Measurements from ENCODE around the gene SGCD. TPM values are rescaled to one million over a fixed set of nuclear protein-coding genes. Genes with fewer than 3 reads are reported as not detected.

SGCD gene
- total and polyA plus RNA-seq, 10 donors: 0.26 to 5.3 (median 1.3) TPM

GRCh38 chr5:156584871-156585270 is 257.9 kb downstream of the SGCD start:
- Histone ChIP-seq H3K27me3 (replicated peaks in 1 of 7) (peaks cover 0 to 9% (median 0%) of the 10 kb centered on the region in 7 donors), H3K4me1 (no peaks in the 10 kb centered on the region), H3K27ac (no peak overlapping the region), H3K36me3 (no peaks in the 10 kb centered on the region), H3K9me3 (peaks cover 0 to 18% (median 7%) of the 10 kb centered on the region in 8 donors), H3K4me3 (no peak overlapping the region)
- DNase-seq: no peak
- intact Hi-C loops (cut with DNase I; ENCODE audit: low total_unique reads): no loop called here
- TF ChIP-seq CTCF (IDR thresholded peaks at IDR 0.05 in 8 of 11, conservative IDR thresholded peaks at IDR 0.05 in 3 of 11) (no peak), POLR2A (IDR thresholded peaks at IDR 0.05) (no peak), POLR2AphosphoS5 (IDR thresholded peaks at IDR 0.05) (no peak)

GRCh38 chr5:156585999-156586398 is 259.0 kb downstream of the SGCD start:
- Histone ChIP-seq H3K27me3 (replicated peaks in 1 of 7) (peaks cover 0 to 14% (median 0%) of the 10 kb centered on the region in 7 donors), H3K27ac (no peak overlapping the region), H3K4me1 (no peaks in the 10 kb centered on the region), H3K9me3 (peaks cover 0 to 9% (median 2%) of the 10 kb centered on the region in 8 donors), H3K4me3 (no peak overlapping the region), H3K36me3 (no peaks in the 10 kb centered on the region)
- intact Hi-C loops (cut with DNase I; ENCODE audit: low total_unique reads): no loop called here
- 77 to 90% (median 79%) methylated on average over 4 of the region's 4 CpGs for WGBS, 5 donors
- TF ChIP-seq POLR2AphosphoS5 (IDR thresholded peaks at IDR 0.05) (no peak), CTCF (IDR thresholded peaks at IDR 0.05 in 8 of 11, conservative IDR thresholded peaks at IDR 0.05 in 3 of 11) (no peak), POLR2A (IDR thresholded peaks at IDR 0.05) (no peak)
- no peak for DNase-seq

- Histone ChIP-seq H3K4me3 (no peak overlapping the region), H3K36me3 (no peaks in the 10 kb centered on the region), H3K9me3 (no peaks in the 10 kb centered on the region), H3K27me3 (replicated peaks in 1 of 7) (peaks cover 0 to 6% (median 0%) of the 10 kb centered on the region in 7 donors), H3K27ac (no peak overlapping the region), H3K4me1 (no peaks in the 10 kb centered on the region)
- TF ChIP-seq POLR2AphosphoS5 (IDR thresholded peaks at IDR 0.05) (no peak), POLR2A (IDR thresholded peaks at IDR 0.05) (no peak), CTCF (IDR thresholded peaks at IDR 0.05 in 8 of 11, conservative IDR thresholded peaks at IDR 0.05 in 3 of 11) (no peak)
- DNase-seq: no peak
- intact Hi-C loops (cut with DNase I; ENCODE audit: low total_unique reads): no loop called here
- WGBS, 5 donors: 35 to 45% (median 42%) methylated on average over 2 of the region's 2 CpGs
Measured at GRCh38 chr5:156587012-156587411, 260.0 kb downstream of the SGCD start.

- Histone ChIP-seq H3K9me3 (no peaks in the 10 kb centered on the region), H3K36me3 (no peaks in the 10 kb centered on the region), H3K4me3 (no peak overlapping the region), H3K4me1 (no peaks in the 10 kb centered on the region), H3K27me3 (replicated peaks in 1 of 7) (peaks cover 0 to 6% (median 0%) of the 10 kb centered on the region in 7 donors), H3K27ac (no peak overlapping the region)
- WGBS, 5 donors: 65 to 93% (median 74%) methylated on average over 2 of the region's 2 CpGs
- no peak for DNase-seq
- TF ChIP-seq POLR2AphosphoS5 (IDR thresholded peaks at IDR 0.05): no peak
- no peak for TF ChIP-seq POLR2A (IDR thresholded peaks at IDR 0.05)
- no peak for TF ChIP-seq CTCF (IDR thresholded peaks at IDR 0.05 in 8 of 11, conservative IDR thresholded peaks at IDR 0.05 in 3 of 11)
- intact Hi-C loops (cut with DNase I; ENCODE audit: low total_unique reads): no loop called here
Measured at GRCh38 chr5:156588306-156588705, 261.3 kb downstream of the SGCD start.

Data from spleen (tissue), 11 donors.